Sigmoid colon (tissue), 7 donors: ENCODE measurements around the gene IGSF9B. TPM values are rescaled to one million over a fixed set of nuclear protein-coding genes. Genes with fewer than 3 reads are reported as not detected.
"Not testable (repeated sequence)": the region's sequence is repeated elsewhere in the genome, so short reads cannot be mapped to it uniquely, and the experiment has no call there.

Experiments used
- DNase-seq: peaks from one replicate; pipeline ENCODE4 v3.0.0-alpha.2; 2019
- H3K27ac ChIP-seq, 4 donors: fragments of 200-600 bp; sonication (generic); one replicate each; pipeline ENCODE4 v1.5.1; 2016 to 2019; ENCODE audit warnings: mild to moderate bottlenecking in 1 of 4
- H3K27me3 ChIP-seq, 3 donors: fragments of 200-600 bp; sonication (generic); one replicate each; pipeline ENCODE4 v1.5.1; 2019; ENCODE audit warnings: mild to moderate bottlenecking in 1 of 3
- H3K36me3 ChIP-seq, 4 donors: fragments of 200-600 bp; sonication (generic); one replicate each; pipeline ENCODE4 v1.5.1; 2016 to 2019
- H3K4me1 ChIP-seq, 4 donors: fragments of 200-600 bp; sonication (generic); one replicate each; pipeline ENCODE4 v1.5.1; 2017 to 2019
- H3K4me3 ChIP-seq, 4 donors: fragments of 200-600 bp; sonication (generic); one replicate each; pipeline ENCODE4 v1.5.1; 2017 to 2019; ENCODE audit warnings: mild to moderate bottlenecking in 2 of 4, moderate library complexity in 1 of 4
- H3K9me3 ChIP-seq, 4 donors: fragments of 200-600 bp in 3 of 4; sonication (generic) in 3 of 4; one replicate each; pipeline versions ENCODE4 v1.5.1 to v1.6.1; 2013 to 2019
- CTCF ChIP-seq, 4 experiments: fragments of 450-650 bp in 3 of 4; fragments of 200-600 bp in 1 of 4; IDR thresholded peaks; one replicate each; pipeline ENCODE4 v1.5.1; 2016 to 2019; ENCODE audit warnings: antibody characterized with exemption in 4 of 4, mild to moderate bottlenecking in 3 of 4, moderate library complexity in 2 of 4
- EP300 ChIP-seq, 4 donors: sonication (generic); formaldehyde crosslinking; IDR thresholded peaks; one replicate each; pipeline ENCODE4 v1.6.1; 2017; ENCODE audit warnings: antibody characterized with exemption in 4 of 4
- POLR2A ChIP-seq, 2 donors: fragments of 450-650 bp; IDR thresholded peaks; one replicate each; pipeline ENCODE4 v1.6.1; 2016; ENCODE audit warnings: antibody characterized with exemption in 2 of 2, mild to moderate bottlenecking in 2 of 2, moderate library complexity in 2 of 2
- POLR2AphosphoS5 ChIP-seq, 4 donors: sonication (generic); formaldehyde crosslinking; IDR thresholded peaks; one replicate each; pipeline ENCODE4 v1.6.1; 2017; ENCODE audit warnings: antibody characterized with exemption in 4 of 4
- WGBS, 2 donors: extraction: QIAGEN DNeasy Blood & Tissue Kit; methylation state at CpG; one replicate each; pipeline ENCODE4 v1.1.7; 2013; 5-methylcytosine and 5-hydroxymethylcytosine counted together
- intact Hi-C: fragments of 100-400 bp; cut with DNase I; formaldehyde crosslinking; loops from one replicate; pipeline ENCODE4 v1.15.1; 2023
- polyA plus RNA-seq, 3 donors: library from polyadenylated mRNA; stranded (reverse); fragments of 200-250 nt; gene quantifications; one replicate each; pipeline ENCODE4 v1.2.3, GENCODE V29; 2013
- total RNA-seq, 4 donors: library from RNA; depleted of rRNA; stranded (reverse); fragments of >200 nt; gene quantifications; one replicate each; pipeline ENCODE4 v1.1.0, GENCODE V29; 2016
- donor health status: healthy with polysubstance abuse.
- donor health status: Bipolar disorder and iron deficiency.
- donor health status: healthy.

The IGSF9B gene
- total RNA-seq = 10 to 100 TPM; 12.5 to 53.7 (median 19.0) TPM
- 1 to 10 TPM in 1 of 3 donors, under 1 TPM in 1, not detected in 1; under 0.01 to 4.4 TPM for polyA plus RNA-seq

- Histone ChIP-seq H3K27me3 (no peaks in the 10 kb centered on the region), H3K27ac (peak within 1 kb of the TSS; percentile 93 to 98 (median 95)), H3K36me3 (no peaks in the 10 kb centered on the region), H3K9me3 (no peaks in the 10 kb centered on the region), H3K4me3 (peak within 1 kb of the TSS; percentile 55 to 80 (median 74)), H3K4me1 (peaks cover 0 to 56% (median 44%) of the 10 kb centered on the region in 4 donors)
- TF ChIP-seq POLR2A (IDR thresholded peaks at IDR 0.05) (no peak), POLR2AphosphoS5 (IDR thresholded peaks at IDR 0.05) (peak; percentile 59 to 83 (median 76)), CTCF (IDR thresholded peaks at IDR 0.05) (no peak), EP300 (IDR thresholded peaks at IDR 0.05) (no peak)
- WGBS, 2 donors = 1% methylated on average over 100 of the region's 100 CpGs
- DNase-seq = peak; percentile 94
- intact Hi-C loops = loop anchor here (2.0 to 5.0 kb wide), 2 partner anchors 84 to 165 kb away; no protein-coding TSS in a partner anchor
These were observed at the start of gene IGSF9B for GRCh38 chr11:133956650-133957633. Gene IGSF9B (minus strand): TSS chr11:133956968. CDS start chr11:133956754, 214 bp downstream.

- no peak for DNase-seq
- Histone ChIP-seq H3K9me3 (no peaks in the 10 kb centered on the region), H3K27ac (peak overlapping the region in 3 of 4 donors; percentile 15 to 45 (median 44)), H3K4me1 (peaks cover 0 to 25% (median 17%) of the 10 kb centered on the region in 4 donors), H3K4me3 (no peak overlapping the region), H3K36me3 (no peaks in the 10 kb centered on the region), H3K27me3 (no peaks in the 10 kb centered on the region)
- WGBS, 2 donors = 40 to 48% methylated on average over 10 of the region's 10 CpGs
- intact Hi-C loops = no loop called here
- peak in 1 of 4 donors; percentile 10 for TF ChIP-seq POLR2AphosphoS5 (IDR thresholded peaks at IDR 0.05)
- no peak for TF ChIP-seq EP300 (IDR thresholded peaks at IDR 0.05)
- no peak for TF ChIP-seq POLR2A (IDR thresholded peaks at IDR 0.05)
- no peak for TF ChIP-seq CTCF (IDR thresholded peaks at IDR 0.05)
These were observed 47.9 kb upstream of the IGSF9B start for GRCh38 chr11:134004496-134005172.

GRCh38 chr11:134003792-134004495 lies 47.2 kb upstream of the IGSF9B start:
- no peaks in the 10 kb centered on the region for H3K9me3 ChIP-seq
- H3K36me3 ChIP-seq = no peaks in the 10 kb centered on the region
- peak overlapping the region in 3 of 4 donors; percentile 15 to 45 (median 44) for H3K27ac ChIP-seq
- 67 to 71% methylated on average over 9 of the region's 9 CpGs for WGBS, 2 donors
- no peak for TF ChIP-seq POLR2AphosphoS5 (IDR thresholded peaks at IDR 0.05)
- TF ChIP-seq POLR2A (IDR thresholded peaks at IDR 0.05) = no peak
- no peak for TF ChIP-seq CTCF (IDR thresholded peaks at IDR 0.05)
- TF ChIP-seq EP300 (IDR thresholded peaks at IDR 0.05) = no peak
- intact Hi-C loops = no loop called here
- peaks cover 0 to 25% (median 17%) of the 10 kb centered on the region in 4 donors for H3K4me1 ChIP-seq
- DNase-seq = no peak
- no peak overlapping the region for H3K4me3 ChIP-seq
- H3K27me3 ChIP-seq = no peaks in the 10 kb centered on the region

- H3K27ac ChIP-seq, H3K4me3 ChIP-seq, DNase-seq, intact Hi-C loops, H3K36me3 ChIP-seq, H3K27me3 ChIP-seq, H3K9me3 ChIP-seq: not testable (repeated sequence)
- WGBS, 2 donors = 94 to 96% methylated on average over 37 of the region's 37 CpGs
- peaks cover 0 to 25% (median 17%) of the 10 kb centered on the region in 4 donors for H3K4me1 ChIP-seq
These were observed 46.1 kb upstream of the IGSF9B start for GRCh38 chr11:134002819-134003218.

GRCh38 chr11:134002338-134002737 lies 45.6 kb upstream of the IGSF9B start:
- H3K9me3 ChIP-seq, H3K4me3 ChIP-seq, H3K27ac ChIP-seq, DNase-seq, intact Hi-C loops, H3K36me3 ChIP-seq, H3K27me3 ChIP-seq: not testable (repeated sequence)
- WGBS, 2 donors = 70 to 75% methylated on average over 10 of the region's 10 CpGs
- H3K4me1 ChIP-seq = peaks cover 0 to 25% (median 17%) of the 10 kb centered on the region in 4 donors
